GM19324 (cell line): ENCODE results near the gene CD52.

Experiments used
- ATAC-seq: cut with Tn5 transposase; IDR thresholded peaks from one replicate; pipeline ENCODE4 v1.9.1; 2021; ENCODE audit warnings: mild to moderate bottlenecking, moderate library complexity; ENCODE audit not compliant: unreplicated experiment, low FRiP score

CD52 gene

GRCh38 chr1:26352338-26352679 lies 34.6 kb downstream of the CD52 start:
- no peak for ATAC-seq

GRCh38 chr1:26353210-26353859 lies 35.6 kb downstream of the CD52 start:
- no peak for ATAC-seq

- ATAC-seq, result no peak
These were observed 36.4 kb downstream of the CD52 start, which contains the start of gene CRYBG2 for GRCh38 chr1:26353976-26354820. CRYBG2 (minus strand) TSS chr1:26354130; CDS start chr1:26346657, 7,473 bp downstream.

- no peak for ATAC-seq
These were observed 37.2 kb downstream of the CD52 start for GRCh38 chr1:26354972-26355371.

GRCh38 chr1:26356106-26356505 lies 38.3 kb downstream of the CD52 start:
- no peak for ATAC-seq

GRCh38 chr1:26357121-26357602 lies 39.4 kb downstream of the CD52 start:
- ATAC-seq, result no peak

GRCh38 chr1:26358411-26359384 lies 40.9 kb downstream of the CD52 start:
- ATAC-seq, result no peak

GRCh38 chr1:26359981-26360806 lies 42.4 kb downstream of the CD52 start:
- no peak for ATAC-seq

- no peak for ATAC-seq
These were observed 43.2 kb downstream of the CD52 start for GRCh38 chr1:26360807-26361604.

GRCh38 chr1:26361605-26362122 lies 43.9 kb downstream of the CD52 start:
- ATAC-seq, result no peak

- ATAC-seq, result no peak
These were observed 44.6 kb downstream of the CD52 start for GRCh38 chr1:26362331-26362730.

GRCh38 chr1:26363549-26364448 lies 46.0 kb downstream of the CD52 start:
- ATAC-seq, result no peak

GRCh38 chr1:26364956-26365355 lies 47.2 kb downstream of the CD52 start:
- no peak for ATAC-seq

- ATAC-seq, result no peak
These were observed 49.7 kb downstream of the CD52 start for GRCh38 chr1:26367441-26367840.

- ATAC-seq, result no peak
These were observed 50.2 kb downstream of the CD52 start for GRCh38 chr1:26368006-26368405.

- ATAC-seq, result no peak
These were observed 50.7 kb downstream of the CD52 start for GRCh38 chr1:26368486-26368885.
